Measurements from ENCODE around the gene TTC9B.

GRCh38 chr19:40242480-40242879 lies 24.3 kb upstream of the TTC9B start:
- TF ChIP-seq CTCF (IDR thresholded peaks at IDR 0.05) (no peak), EZH2 (IDR thresholded peaks at IDR 0.05) (no peak), EZH2phosphoT487 (IDR thresholded peaks at IDR 0.05) (no peak)

All from neural progenitor cell (in vitro differentiated cells).